ACHN (cell line): Measurements from ENCODE around the gene SLPI.

ENCODE experiments used
- DNase-seq: peaks from one replicate; pipeline ENCODE4 v3.0.0-alpha.2; 2015
- in situ Hi-C: cut with HindIII; loops from 2 replicates; pipeline ENCODE4 v1.10.0; 2017; ENCODE audit warnings: low sequenced_read_pairs, low pct_ligation_motif_present, low pct_unique_long_range_greater_than_20kb

The SLPI gene

GRCh38 chr20:45282700-45283550, 28.6 kb upstream of the SLPI start:
- in situ Hi-C loops = no loop called here
- DNase-seq = no peak

GRCh38 chr20:45279992-45280391, 25.6 kb upstream of the SLPI start:
- in situ Hi-C loops = no loop called here
- DNase-seq = no peak

- no peak for DNase-seq
- in situ Hi-C loops = no loop called here
Measured at GRCh38 chr20:45275338-45275737, 21.0 kb upstream of the SLPI start.

GRCh38 chr20:45269754-45270270, 15.4 kb upstream of the SLPI start:
- DNase-seq = no peak
- in situ Hi-C loops = no loop called here

- in situ Hi-C loops = no loop called here
- DNase-seq = no peak
Measured at GRCh38 chr20:45269056-45269455, 14.7 kb upstream of the SLPI start.

GRCh38 chr20:45268531-45268930, 14.2 kb upstream of the SLPI start:
- in situ Hi-C loops = no loop called here
- DNase-seq = no peak

GRCh38 chr20:45266977-45267376, 12.6 kb upstream of the SLPI start:
- in situ Hi-C loops = no loop called here
- DNase-seq = no peak

- no peak for DNase-seq
- in situ Hi-C loops = no loop called here
Measured at GRCh38 chr20:45263556-45264266, 9.3 kb upstream of the SLPI start.

- in situ Hi-C loops = no loop called here
- no peak for DNase-seq
Measured at GRCh38 chr20:45258664-45259063, 4.3 kb upstream of the SLPI start.

GRCh38 chr20:45258259-45258658, 3.9 kb upstream of the SLPI start:
- no peak for DNase-seq
- in situ Hi-C loops = no loop called here

- DNase-seq = no peak
- in situ Hi-C loops = no loop called here
Measured at GRCh38 chr20:45257711-45258110, 3.3 kb upstream of the SLPI start.

GRCh38 chr20:45257161-45257560, 2.8 kb upstream of the SLPI start:
- DNase-seq = no peak
- in situ Hi-C loops = no loop called here

- in situ Hi-C loops = no loop called here
- DNase-seq = no peak
Measured at GRCh38 chr20:45253261-45253660, 1.1 kb downstream of the SLPI start.

- no peak for DNase-seq
- in situ Hi-C loops = no loop called here
Measured at GRCh38 chr20:45251884-45252560, 2.3 kb downstream of the SLPI start.

GRCh38 chr20:45248609-45249008, 5.8 kb downstream of the SLPI start:
- in situ Hi-C loops = no loop called here
- DNase-seq = no peak

GRCh38 chr20:45247865-45248264, 6.5 kb downstream of the SLPI start:
- in situ Hi-C loops = no loop called here
- DNase-seq = no peak

- DNase-seq = no peak
- in situ Hi-C loops = no loop called here
Measured at GRCh38 chr20:45246109-45246508, 8.3 kb downstream of the SLPI start.

GRCh38 chr20:45238139-45238538, 16.2 kb downstream of the SLPI start:
- in situ Hi-C loops = no loop called here

GRCh38 chr20:45235995-45236394, 18.4 kb downstream of the SLPI start:
- in situ Hi-C loops = no loop called here
- no peak for DNase-seq

More at GRCh38 chr20:45238139-45238538, 16.2 kb downstream of the SLPI start:
- DNase-seq = no peak
